Esophagus mucosa (tissue), 1 donor: ENCODE results near the gene TEX35. TPM values are rescaled to one million over a fixed set of nuclear protein-coding genes. Genes with fewer than 3 reads are reported as not detected.
"Not testable (repeated sequence)": the region's sequence is repeated elsewhere in the genome, so short reads cannot be mapped to it uniquely, and the experiment has no call there.

Source experiments
- ATAC-seq: fragments of 200-7000 bp; cut with Tn5 transposase; one replicate; pipeline ENCODE4 v1.9.1; 2020
- total RNA-seq: library from RNA; stranded (reverse); gene quantifications from one replicate; pipeline ENCODE4 v1.2.4, GENCODE V29; 2023
- donor health status: DM: yes; HTN: yes; CAD: no.

The TEX35 gene
- total RNA-seq, 1 donor from 2014 or later: 0.12 TPM

DNA sequence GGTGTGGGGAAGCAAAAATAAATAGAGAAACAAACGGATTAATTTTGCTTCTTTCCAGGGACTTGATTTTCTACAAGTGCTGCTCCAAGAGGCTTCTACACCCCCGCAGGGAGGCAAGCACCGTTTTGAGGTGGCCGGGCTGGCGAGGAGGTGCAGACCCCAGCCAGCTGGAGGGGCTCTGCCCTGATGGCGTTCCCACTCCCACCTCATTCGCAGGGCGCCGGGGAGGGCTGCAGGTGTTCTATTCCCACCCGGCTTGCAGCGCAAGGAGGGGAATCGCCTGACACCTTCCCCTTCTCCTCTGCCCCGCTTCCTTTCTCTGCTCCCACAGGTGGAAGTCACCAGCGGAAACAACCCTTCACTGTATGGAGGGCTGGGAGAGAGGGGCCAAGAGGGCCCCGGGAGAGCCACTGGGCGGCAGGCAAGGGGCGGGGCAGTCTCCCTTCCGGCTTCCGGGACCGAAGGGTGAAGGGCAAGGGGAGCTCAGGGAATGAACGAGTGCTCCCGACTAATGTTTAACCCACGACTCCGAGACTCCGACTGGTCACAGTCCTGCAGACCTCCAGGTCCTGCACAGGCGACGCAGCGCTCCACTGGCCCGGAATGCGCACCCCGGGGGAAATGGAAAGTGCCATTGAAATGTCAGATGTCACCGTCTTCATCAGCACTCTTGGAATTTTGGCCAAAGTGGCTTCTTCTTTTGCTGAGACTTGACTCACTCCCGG is 29.1 kb downstream of the TEX35 start:
- peak; percentile 31 for ATAC-seq

DNA sequence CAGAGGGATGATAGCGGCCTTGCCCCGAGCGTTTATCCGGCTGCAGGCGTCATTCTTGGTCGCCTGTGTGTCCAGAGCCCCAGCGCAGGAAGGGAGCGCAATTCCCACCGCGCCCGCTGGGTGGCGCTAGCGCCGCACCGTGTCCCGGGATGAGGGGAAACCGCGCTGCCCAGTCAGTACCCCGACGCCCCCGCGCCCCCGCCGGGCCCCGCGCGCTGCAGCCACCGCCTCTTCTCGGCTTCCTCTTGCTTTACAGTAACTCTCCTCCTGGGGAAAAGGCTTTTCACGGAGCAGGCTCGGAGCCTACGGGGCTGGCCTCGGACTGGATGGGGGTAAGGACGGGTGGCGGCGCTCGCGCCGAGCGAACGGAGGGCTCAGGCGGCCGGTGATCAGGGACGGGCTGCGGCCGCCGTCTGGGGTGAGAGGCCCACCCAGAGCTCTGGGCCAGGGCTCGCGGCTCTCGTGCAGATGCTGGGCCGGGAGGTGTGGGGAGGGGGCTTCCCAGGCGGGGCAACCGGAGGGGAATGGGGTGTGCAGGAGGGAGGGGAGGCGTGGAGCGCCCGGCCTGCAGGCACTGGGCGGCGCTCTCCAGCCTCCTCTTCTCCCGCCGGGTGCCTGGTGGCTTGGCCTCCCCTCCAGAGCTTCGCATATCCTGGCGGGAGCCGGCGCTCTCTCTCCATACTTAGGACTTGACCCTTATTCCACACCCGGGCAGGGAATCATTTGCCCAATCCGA is 29.8 kb downstream of the TEX35 start:
- ATAC-seq: peak; percentile 89

DNA sequence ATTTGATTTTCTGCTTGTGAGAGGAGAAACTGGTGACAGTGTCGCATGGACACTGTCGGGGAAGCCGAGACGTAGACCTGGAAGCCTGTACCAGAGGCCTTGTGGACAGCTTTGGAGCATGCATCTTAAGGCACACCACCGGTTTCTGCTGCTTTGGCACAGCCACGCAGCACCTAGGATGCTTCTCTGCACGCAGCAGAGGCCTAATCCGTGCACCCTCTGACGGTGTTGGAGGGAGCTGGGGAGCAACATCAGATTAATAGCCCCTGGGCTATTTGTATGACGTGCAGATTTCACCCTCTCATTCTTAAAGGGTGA is 30.3 kb downstream of the TEX35 start:
- peak; percentile 37 for ATAC-seq

DNA sequence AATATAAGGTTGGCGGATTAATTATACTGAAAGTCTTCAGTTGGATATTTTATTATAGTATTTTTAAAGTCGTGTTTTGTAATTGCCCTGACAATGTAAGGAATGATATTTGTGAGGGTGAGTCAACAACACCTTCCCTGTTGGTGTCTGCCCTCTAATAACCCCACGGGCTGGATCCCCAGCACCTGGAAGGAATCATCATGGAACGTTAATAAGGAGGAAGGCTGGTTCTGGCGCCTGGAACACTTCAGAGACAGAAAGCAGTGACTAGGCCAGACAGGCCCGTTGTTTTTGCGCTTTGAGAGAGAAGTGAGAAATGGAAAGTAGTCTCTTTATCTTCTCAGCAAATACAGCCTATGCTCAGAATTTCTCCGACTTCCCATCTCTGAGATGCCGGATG is 31.6 kb downstream of the TEX35 start:
- no peak for ATAC-seq

DNA sequence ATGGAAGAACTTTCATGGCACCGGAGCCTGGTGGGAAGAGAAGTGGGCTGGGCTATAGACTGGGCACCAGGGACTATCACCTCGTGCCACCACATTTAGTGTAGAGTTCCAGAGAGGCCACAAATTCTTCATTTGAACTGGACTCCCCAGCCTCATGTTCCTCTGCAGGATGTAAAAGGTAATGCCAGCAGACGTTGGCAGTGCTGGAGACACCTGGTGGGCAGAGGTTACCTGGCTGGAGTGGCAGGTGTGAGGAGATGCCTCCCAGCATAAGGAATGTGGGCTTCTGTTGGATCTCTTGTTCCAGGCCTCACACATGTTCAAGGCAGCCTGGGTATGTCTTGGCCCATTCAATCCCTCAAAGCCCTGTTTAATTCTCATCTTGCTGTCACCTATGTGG is 35.2 kb downstream of the TEX35 start:
- peak; percentile 9 for ATAC-seq

DNA sequence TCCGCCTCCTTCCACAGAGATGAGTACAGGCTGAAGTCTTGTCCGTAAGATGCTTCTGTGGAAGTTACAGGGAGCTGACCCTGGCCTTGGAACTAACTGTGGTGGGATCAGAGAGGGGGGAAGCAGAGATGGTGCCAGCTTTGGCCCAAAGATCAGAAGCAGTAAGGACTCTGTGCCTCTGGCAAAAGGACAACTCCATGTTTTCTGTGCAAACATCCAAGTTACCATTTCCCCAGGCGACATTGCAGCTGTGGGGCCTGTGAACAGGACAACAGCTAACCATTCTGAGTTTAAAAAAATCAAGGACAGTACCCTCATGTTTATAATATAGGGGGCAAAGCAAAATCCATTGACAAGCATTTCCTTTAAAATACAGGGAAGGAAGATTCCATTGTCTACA is 38.4 kb downstream of the TEX35 start:
- no peak for ATAC-seq

DNA sequence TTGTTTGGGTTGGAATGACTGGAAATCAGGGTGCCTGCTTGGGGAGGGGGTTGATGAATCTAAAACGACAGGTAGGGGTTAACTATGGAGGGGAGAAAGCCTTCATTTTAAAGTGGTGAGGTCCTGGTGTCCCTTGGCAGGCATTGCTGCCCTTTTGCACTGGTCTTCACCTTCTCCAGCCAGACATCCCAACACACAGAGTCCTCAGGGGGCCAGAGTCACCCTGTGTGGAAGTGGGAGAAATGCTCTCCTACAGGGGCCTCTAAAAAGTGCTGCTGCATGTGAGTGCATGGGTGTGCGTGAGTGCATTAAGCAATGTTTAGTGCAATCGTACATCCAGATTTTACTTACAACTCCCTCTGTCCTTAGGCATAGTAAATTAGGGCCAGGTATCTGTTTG is 39.0 kb downstream of the TEX35 start:
- ATAC-seq: no peak

DNA sequence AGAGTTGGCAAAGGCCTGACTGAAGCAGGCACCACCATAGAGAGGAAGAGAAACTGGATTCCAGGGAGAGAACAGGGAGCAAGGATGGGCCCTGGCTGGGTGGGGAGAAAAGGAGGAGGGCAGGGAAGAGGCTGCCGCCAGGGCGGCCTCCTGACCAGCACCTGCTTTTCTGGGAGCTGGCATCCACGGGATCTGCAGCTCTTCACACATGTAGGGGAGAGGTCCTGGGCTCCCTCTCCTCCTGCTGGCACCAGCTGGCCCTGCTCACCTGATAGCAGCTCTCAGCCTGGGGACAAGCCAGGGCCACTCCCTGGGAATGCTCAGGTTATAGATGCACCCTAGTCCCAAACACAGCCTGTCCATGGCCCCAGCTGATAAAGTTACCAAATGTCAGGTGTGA is 39.9 kb downstream of the TEX35 start:
- ATAC-seq: no peak

DNA sequence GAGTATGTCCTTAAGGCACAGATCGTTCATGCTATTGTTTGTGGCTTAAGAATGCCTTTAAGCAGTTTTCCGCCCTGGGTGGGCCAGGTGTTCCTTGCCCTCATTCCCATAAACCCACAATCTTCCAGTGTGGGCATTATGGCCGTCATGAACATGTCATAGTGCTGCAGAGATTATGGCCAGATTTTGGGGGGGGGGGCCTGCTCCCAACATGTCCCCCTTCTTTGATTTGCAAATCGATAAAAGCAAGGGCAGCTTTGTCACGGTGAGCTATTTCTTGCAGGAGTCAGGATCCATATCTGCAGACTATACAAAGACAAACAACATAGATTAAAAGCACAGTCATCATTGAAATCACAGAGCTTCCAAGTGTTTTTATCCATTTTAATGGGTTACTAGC is 41.4 kb downstream of the TEX35 start:
- ATAC-seq: not testable (repeated sequence)

DNA sequence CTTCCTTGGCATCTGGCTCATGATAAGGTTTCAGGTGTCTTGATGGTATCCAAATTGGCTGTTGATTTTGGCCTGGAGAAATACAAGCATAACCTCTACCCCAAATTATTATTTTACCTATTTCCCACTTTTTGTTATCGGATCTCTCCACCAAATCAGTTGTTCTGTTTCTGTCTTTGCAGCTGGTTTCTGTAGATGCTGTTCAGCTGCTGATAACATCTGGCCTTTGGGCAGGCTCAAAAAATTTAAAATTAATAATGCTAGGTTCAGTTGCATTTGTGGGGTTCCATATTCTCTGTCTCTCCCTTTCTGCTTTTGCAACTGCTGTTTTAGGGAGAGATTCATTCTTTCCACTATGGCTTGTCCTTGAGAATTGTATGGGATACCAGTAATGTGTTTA is 42.7 kb downstream of the TEX35 start:
- not testable (repeated sequence) for ATAC-seq

DNA sequence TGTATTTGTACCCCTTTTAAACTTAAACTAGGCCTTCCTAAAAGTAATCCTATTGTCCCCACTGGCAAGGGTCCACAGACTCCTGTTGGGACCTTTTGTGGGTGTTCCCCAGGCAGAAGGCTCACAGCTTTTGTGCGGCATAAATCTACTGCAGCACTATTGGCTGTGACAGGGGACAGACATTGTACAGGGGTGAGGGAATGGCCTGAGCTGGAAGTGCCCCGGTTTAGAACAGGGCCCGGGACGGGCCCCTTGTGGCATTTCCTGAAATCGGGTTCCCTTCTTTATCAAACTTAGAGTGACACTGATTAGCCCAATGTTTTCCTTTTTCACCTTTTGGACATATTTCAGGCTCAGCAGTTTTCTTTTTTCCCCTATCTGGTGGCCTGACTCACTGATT is 45.9 kb downstream of the TEX35 start:
- ATAC-seq: not testable (repeated sequence)

DNA sequence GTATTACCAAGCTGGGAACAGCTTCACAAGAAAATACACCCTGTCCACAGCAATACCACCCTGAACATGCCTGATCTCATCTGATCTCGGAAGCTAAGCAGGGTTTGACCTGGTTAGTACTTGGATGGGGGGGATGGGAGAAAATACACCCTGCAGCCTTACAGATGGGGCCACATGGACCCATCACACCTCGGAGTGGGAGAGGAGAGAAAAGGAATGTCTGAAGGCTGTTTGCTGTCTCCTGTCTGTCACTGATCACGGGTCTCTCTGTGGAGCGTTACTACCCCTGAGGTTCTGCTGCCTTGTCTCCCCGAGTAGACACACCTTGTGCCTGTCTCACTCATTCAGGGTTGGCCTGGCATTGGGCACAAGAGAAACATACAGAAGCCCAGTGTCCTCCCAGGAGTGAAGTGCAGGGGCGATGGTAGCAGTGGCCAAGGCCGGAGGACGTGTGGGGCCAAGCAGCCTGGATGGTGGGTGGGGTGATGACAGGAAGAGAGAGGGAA is 48.0 kb downstream of the TEX35 start:
- ATAC-seq: no peak

DNA sequence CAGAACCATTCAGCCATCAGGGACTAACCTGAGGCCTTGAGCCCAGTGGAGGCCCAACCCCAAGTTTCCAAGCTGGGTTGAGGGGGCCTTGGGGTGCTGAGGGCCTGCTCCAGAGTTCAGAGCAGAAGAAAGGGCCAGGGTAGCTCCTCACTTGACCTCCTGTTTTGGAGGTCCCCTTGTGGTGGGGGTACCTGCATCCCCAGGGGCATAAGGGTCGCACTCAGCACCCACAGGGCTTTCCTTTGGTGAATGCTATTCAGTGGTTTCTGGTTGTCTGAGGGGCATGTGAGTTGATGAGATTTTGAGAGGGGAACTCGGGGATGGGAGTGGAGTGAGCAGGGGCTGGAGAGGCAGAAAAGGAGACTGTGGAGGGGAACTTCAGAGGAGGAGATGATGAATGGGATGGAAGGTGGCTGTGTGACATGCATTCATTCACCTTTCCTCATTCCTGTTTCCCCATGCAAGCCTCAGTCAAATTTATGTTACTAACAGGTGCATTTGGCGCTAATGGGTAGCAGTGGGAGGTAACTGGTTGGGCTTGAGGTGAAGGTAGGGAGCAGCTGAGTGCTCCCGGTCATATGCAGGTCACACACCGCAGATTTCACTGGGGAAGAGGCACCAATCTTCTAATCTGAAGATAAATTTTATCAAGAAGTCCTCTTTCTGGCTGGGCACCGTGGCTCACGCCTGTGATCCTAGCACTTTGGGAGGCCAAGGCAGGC is 50.4 kb downstream of the TEX35 start:
- no peak for ATAC-seq

DNA sequence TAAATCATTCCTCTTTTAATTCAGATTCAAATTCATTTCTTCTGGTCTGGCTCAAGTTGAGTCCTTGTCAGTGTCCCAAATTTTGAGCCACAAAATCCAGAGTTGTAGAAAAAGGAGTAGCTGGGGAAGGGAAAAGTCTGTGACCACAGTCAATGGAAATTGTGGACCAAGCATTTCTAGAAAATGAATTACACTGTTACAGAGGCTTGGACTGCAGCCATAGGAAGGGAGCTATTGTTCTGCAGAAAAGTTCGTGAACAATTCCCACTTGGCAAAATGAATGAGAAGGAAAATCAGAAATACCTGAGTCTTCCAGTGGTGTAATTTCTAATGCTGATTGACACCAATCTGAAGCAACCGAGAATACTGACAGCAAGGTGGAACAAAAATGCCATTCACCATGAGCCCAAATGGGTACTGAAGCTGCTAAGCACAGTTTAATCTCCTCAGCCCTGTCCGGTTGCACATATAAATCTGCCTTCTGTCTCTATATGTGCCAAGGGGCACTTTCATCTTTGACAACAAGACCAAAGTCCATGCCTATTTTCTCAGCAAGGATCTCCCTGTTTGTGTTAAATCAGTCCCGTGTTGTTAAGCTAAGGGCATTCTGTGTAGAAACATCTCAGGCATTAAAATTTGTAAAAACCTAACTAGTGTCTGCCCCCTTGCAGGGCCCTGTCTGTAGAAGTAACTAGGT is 51.3 kb downstream of the TEX35 start:
- ATAC-seq: no peak

DNA sequence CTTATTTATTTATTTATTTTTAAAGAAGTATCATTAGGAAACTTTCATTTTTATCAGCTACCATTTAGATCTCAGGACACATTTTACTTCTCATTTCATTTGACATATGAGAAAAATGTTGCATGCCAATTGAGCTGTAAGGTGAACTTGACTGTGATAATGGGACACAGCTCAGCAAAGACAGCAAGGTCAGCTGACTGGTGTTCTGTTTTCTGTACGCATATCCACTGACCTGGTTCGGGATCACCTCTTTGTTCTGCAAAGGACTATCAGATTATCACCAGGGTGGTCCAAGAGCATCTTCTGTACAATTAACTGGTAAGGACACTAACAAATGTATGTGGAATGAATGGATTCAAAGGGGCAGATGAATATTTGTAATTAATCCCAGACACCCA is 51.9 kb downstream of the TEX35 start:
- no peak for ATAC-seq

DNA sequence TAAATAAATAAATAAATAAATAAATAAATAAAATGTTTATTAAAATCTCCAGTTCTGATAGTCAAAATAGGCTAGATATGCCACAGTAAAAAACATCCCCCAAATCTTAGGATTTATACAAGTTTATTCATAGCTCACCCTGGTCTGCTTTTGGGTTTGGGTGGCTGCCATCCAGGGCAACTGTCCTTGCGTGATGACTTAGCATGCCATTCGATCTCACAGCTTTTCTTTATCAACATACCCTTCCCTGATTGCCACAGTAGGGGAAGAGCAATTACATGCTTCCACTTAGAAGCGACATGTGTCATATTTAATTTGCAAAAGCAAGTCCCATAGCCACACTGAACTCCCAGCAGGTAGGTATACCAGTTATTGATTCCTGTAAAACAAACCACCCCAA is 52.7 kb downstream of the TEX35 start:
- ATAC-seq: no peak

DNA sequence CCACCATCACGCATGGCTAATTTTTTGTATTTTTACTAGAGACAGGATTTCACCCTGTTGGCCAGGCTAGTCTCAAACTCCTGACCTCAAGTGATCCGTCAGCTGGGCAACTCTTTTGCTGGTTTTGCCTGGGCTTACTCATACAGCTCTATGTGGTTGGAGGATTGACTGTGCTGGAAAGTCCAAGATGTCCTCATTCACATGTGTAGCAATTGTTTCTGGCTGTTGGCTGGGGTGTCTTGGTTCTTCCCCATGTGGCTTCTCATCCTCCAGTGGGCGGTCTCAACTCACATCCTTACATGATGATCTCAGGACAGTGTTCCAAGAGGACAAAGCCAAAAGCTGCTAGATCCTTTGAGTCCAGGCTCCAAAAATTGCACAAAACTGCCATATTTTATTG is 53.3 kb downstream of the TEX35 start:
- no peak for ATAC-seq

DNA sequence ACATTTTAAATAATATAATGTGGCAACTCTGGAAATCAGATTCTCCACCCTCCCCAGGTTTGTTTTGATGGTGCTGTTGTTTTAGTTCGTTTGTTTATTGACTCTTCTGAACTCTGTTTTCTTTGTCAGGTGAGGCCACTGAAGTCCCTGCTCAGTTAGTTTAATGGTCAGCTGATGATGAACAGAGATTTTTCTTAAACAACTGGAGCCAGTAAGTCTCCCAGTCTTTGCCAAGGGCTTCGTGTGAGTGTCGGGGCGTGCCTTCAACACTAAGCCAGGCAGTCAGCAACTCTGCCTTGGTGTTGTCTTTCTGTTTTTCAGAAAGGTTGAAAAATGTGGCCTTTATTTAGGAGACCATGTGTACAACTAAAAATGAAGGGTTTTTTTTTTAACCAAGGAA is 58.9 kb downstream of the TEX35 start:
- ATAC-seq: no peak

Other genes starting within 250 kb of the TEX35 start
- not detected for gene CLEC20A, start 16.1 kb upstream of the TEX35 start, total RNA-seq
- gene RALGPS2, start 212.1 kb downstream of the TEX35 start, total RNA-seq: 30.4 TPM